Measurements from ENCODE around the gene KLF5.

DNA sequence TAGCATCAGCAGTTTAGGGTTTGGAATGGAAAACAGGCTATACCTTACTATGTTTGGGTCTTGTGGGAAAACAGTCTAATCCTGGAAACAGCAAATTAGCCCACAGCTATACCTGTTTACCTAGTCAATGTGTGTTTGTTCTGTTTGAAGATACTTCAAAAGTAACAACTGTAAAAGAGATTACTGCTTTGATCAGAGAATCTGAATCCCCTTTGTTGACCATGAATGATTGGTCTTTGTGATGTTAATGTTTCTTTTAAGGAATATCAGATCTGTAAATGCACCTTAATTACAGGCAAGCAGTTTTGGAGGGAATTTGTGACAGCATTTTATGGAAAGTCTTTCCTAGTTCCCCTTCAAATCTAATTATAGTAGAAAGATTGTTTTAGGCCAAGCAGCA, 20.7 kb upstream of the KLF5 start:
- TF ChIP-seq, protein P1, sequence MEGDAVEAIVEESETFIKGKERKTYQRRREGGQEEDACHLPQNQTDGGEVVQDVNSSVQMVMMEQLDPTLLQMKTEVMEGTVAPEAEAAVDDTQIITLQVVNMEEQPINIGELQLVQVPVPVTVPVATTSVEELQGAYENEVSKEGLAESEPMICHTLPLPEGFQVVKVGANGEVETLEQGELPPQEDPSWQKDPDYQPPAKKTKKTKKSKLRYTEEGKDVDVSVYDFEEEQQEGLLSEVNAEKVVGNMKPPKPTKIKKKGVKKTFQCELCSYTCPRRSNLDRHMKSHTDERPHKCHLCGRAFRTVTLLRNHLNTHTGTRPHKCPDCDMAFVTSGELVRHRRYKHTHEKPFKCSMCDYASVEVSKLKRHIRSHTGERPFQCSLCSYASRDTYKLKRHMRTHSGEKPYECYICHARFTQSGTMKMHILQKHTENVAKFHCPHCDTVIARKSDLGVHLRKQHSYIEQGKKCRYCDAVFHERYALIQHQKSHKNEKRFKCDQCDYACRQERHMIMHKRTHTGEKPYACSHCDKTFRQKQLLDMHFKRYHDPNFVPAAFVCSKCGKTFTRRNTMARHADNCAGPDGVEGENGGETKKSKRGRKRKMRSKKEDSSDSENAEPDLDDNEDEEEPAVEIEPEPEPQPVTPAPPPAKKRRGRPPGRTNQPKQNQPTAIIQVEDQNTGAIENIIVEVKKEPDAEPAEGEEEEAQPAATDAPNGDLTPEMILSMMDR (IDR thresholded peaks at IDR 0.05) = no peak
- no peak for TF ChIP-seq POLR2A (IDR thresholded peaks at IDR 0.05)
- no peak for TF ChIP-seq EP300 (IDR thresholded peaks at IDR 0.05)

All from ovary (tissue), 3 donors.